HG03280 (cell line): ENCODE results near the gene DUSP3.

ENCODE experiments used
- ATAC-seq: cut with Tn5 transposase; IDR thresholded peaks from one replicate; pipeline ENCODE4 v1.9.1; 2021; ENCODE audit warnings: mild to moderate bottlenecking, moderate library complexity; ENCODE audit not compliant: unreplicated experiment

The DUSP3 gene

GRCh38 chr17:43769859-43770258, 8.9 kb downstream of the DUSP3 start:
- no peak for ATAC-seq

- ATAC-seq, result no peak
Measured at GRCh38 chr17:43769426-43769825, 9.4 kb downstream of the DUSP3 start.

- no peak for ATAC-seq
Measured at GRCh38 chr17:43768943-43769342, 9.8 kb downstream of the DUSP3 start.

GRCh38 chr17:43768382-43768781, 10.4 kb downstream of the DUSP3 start:
- ATAC-seq, result no peak

GRCh38 chr17:43767713-43768059, 11.1 kb downstream of the DUSP3 start:
- ATAC-seq, result no peak

GRCh38 chr17:43767053-43767712, 11.6 kb downstream of the DUSP3 start:
- ATAC-seq, result no peak

GRCh38 chr17:43766413-43767052, 12.2 kb downstream of the DUSP3 start:
- no peak for ATAC-seq

GRCh38 chr17:43760254-43760852, 18.4 kb downstream of the DUSP3 start:
- peak; percentile 58 for ATAC-seq

- no peak for ATAC-seq
Measured at GRCh38 chr17:43759836-43760235, 18.9 kb downstream of the DUSP3 start.

GRCh38 chr17:43758497-43759174, 20.1 kb downstream of the DUSP3 start, which contains the start of gene SOST:
TSS of gene SOST (minus strand) at chr17:43758791. CDS start at chr17:43758741, 50 bp downstream.
- ATAC-seq, result no peak

- ATAC-seq, result no peak
Measured at GRCh38 chr17:43758086-43758485, 20.7 kb downstream of the DUSP3 start.

- no peak for ATAC-seq
Measured at GRCh38 chr17:43757171-43757660, 21.6 kb downstream of the DUSP3 start.

GRCh38 chr17:43756201-43756600, 22.6 kb downstream of the DUSP3 start:
- no peak for ATAC-seq

- ATAC-seq, result no peak
Measured at GRCh38 chr17:43755389-43755875, 23.3 kb downstream of the DUSP3 start.

GRCh38 chr17:43754947-43755346, 23.8 kb downstream of the DUSP3 start:
- no peak for ATAC-seq

GRCh38 chr17:43753493-43754129, 25.2 kb downstream of the DUSP3 start:
- ATAC-seq, result no peak

- no peak for ATAC-seq
Measured at GRCh38 chr17:43750153-43750552, 28.6 kb downstream of the DUSP3 start.

GRCh38 chr17:43745541-43745940, 33.2 kb downstream of the DUSP3 start:
- no peak for ATAC-seq

GRCh38 chr17:43741636-43742035, 37.1 kb downstream of the DUSP3 start:
- ATAC-seq, result no peak

- ATAC-seq, result no peak
Measured at GRCh38 chr17:43740541-43740940, 38.2 kb downstream of the DUSP3 start.

- no peak for ATAC-seq
Measured at GRCh38 chr17:43737722-43738121, 41.1 kb downstream of the DUSP3 start.
